Mucosa of rectum (tissue), 2 donors: ENCODE data around the gene HBB.
"Not testable (repeated sequence)": the region's sequence is repeated elsewhere in the genome, so short reads cannot be mapped to it uniquely, and the experiment has no call there.

Experiments used
- H3K27ac ChIP-seq, 2 donors: one replicate each; pipeline ENCODE4 v1.7.0; 2013; ENCODE audit warnings: inconsistent platforms in 2 of 2, low read depth in 2 of 2, low read length in 2 of 2
- H3K27me3 ChIP-seq, 2 donors: one replicate each; pipeline ENCODE4 v1.7.0; 2013; ENCODE audit warnings: low read length in 2 of 2; ENCODE audit not compliant: control insufficient read depth in 2 of 2, insufficient read depth in 2 of 2
- H3K36me3 ChIP-seq, 2 donors: one replicate each; pipeline ENCODE4 v1.7.0; 2013; ENCODE audit warnings: low read length in 2 of 2; ENCODE audit not compliant: control insufficient read depth in 2 of 2, insufficient read depth in 2 of 2
- H3K4me1 ChIP-seq, 2 donors: one replicate each; pipeline ENCODE4 v1.7.0; 2013; ENCODE audit warnings: low read length in 2 of 2, mild to moderate bottlenecking in 1 of 2; ENCODE audit not compliant: control insufficient read depth in 2 of 2, insufficient read depth in 2 of 2
- H3K4me3 ChIP-seq, 2 donors: one replicate each; pipeline ENCODE4 v1.7.0; 2013; ENCODE audit warnings: low read length in 2 of 2
- H3K9ac ChIP-seq, 2 donors: one replicate each; pipeline ENCODE4 v1.7.0; 2013; ENCODE audit warnings: low read length in 2 of 2, low read depth in 1 of 2, mild to moderate bottlenecking in 1 of 2
- H3K9me3 ChIP-seq, 2 donors: one replicate each; pipeline ENCODE4 v1.7.0; 2013; ENCODE audit warnings: low read length in 2 of 2; ENCODE audit not compliant: control insufficient read depth in 2 of 2
- donor health status: healthy.
- donor health status: Normal muscosa, but diverticular disease.

The HBB gene

GRCh38 chr11:5254646-5255413 lies 28.0 kb upstream of the HBB start, which contains the start of gene HBG2:
HBG2 (minus strand) TSS chr11:5254781; CDS start chr11:5254728, 53 bp downstream.
- not testable (repeated sequence) for H3K9me3 ChIP-seq, H3K36me3 ChIP-seq

GRCh38 chr11:5254023-5254422 lies 27.2 kb upstream of the HBB start:
- H3K36me3 ChIP-seq, H3K4me3 ChIP-seq, H3K9me3 ChIP-seq, H3K4me1 ChIP-seq, H3K27ac ChIP-seq, H3K9ac ChIP-seq, H3K27me3 ChIP-seq: not testable (repeated sequence)

More at GRCh38 chr11:5254646-5255413, 28.0 kb upstream of the HBB start, which contains the start of gene HBG2:
- H3K4me3 ChIP-seq, H3K27ac ChIP-seq, H3K4me1 ChIP-seq, H3K9ac ChIP-seq, H3K27me3 ChIP-seq: not testable (repeated sequence)

GRCh38 chr11:5253440-5253839 lies 26.6 kb upstream of the HBB start:
- not testable (repeated sequence) for H3K9me3 ChIP-seq, H3K36me3 ChIP-seq, H3K27ac ChIP-seq, H3K4me3 ChIP-seq, H3K9ac ChIP-seq, H3K4me1 ChIP-seq, H3K27me3 ChIP-seq

DNA sequence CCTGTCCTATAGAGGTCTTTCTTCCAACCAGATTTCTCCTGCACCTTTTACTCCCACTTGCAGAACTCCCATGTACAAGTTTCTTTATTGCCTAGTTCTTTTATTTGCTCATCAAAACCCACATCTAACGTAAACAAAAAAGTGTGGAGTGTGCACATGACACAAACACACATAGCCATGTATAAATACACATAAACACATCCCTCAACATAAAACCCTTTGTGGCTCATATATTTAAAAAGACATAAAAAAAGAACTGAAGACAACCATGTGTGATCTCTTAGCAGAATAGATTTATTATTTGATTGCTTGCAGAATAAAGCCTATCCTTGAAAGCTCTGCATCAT lies 26.0 kb upstream of the HBB start:
- H3K36me3 ChIP-seq: no peaks in the 10 kb centered on the region

GRCh38 chr11:5252192-5252918 lies 25.5 kb upstream of the HBB start:
- no peaks in the 10 kb centered on the region for H3K36me3 ChIP-seq
- H3K4me3 ChIP-seq: no peak overlapping the region
- no peak overlapping the region for H3K27ac ChIP-seq
- H3K27me3 ChIP-seq: no peaks in the 10 kb centered on the region
- no peaks in the 10 kb centered on the region for H3K4me1 ChIP-seq
- H3K9ac ChIP-seq: no peak overlapping the region
- no peaks in the 10 kb centered on the region for H3K9me3 ChIP-seq

More for the DNA sequence above, 26.0 kb upstream of the HBB start:
- no peaks in the 10 kb centered on the region for H3K9me3 ChIP-seq
- no peaks in the 10 kb centered on the region for H3K27me3 ChIP-seq
- H3K27ac ChIP-seq: no peak overlapping the region
- H3K9ac ChIP-seq: no peak overlapping the region
- H3K4me1 ChIP-seq: no peaks in the 10 kb centered on the region
- H3K4me3 ChIP-seq: no peak overlapping the region

GRCh38 chr11:5251746-5252145 lies 24.9 kb upstream of the HBB start:
- Histone ChIP-seq H3K27me3 (no peaks in the 10 kb centered on the region), H3K4me1 (no peaks in the 10 kb centered on the region), H3K9ac (no peak overlapping the region), H3K36me3 (no peaks in the 10 kb centered on the region), H3K27ac (no peak overlapping the region), H3K9me3 (no peaks in the 10 kb centered on the region), H3K4me3 (no peak overlapping the region)

- H3K27me3 ChIP-seq: no peaks in the 10 kb centered on the region
Observed at GRCh38 chr11:5250543-5251204, 23.8 kb upstream of the HBB start.

DNA sequence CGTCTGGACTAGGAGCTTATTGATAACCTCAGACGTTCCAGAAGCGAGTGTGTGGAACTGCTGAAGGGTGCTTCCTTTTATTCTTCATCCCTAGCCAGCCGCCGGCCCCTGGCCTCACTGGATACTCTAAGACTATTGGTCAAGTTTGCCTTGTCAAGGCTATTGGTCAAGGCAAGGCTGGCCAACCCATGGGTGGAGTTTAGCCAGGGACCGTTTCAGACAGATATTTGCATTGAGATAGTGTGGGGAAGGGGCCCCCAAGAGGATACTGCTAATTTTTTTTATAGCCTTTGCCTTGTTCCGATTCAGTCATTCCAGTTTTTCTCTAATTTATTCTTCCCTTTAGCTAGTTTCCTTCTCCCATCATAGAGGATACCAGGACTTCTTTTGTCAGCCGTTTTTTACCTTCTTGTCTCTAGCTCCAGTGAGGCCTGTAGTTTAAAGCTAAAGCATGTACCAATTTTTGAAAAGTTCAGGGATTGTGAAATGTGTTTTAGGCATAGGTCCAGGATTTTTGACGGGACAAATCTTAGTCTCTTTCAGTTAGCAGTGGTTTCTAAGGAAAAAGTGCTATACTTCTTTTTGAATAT lies 23.0 kb upstream of the HBB start, which contains the start of gene HBG1:
HBG1 (minus strand) TSS at position 51 of the 590 bp plus-strand sequence. CDS start 53 bp downstream, outside the sequence.
- H3K4me1 ChIP-seq, H3K27me3 ChIP-seq, H3K9ac ChIP-seq, H3K27ac ChIP-seq, H3K36me3 ChIP-seq, H3K9me3 ChIP-seq, H3K4me3 ChIP-seq: not testable (repeated sequence)

More at GRCh38 chr11:5250543-5251204, 23.8 kb upstream of the HBB start:
- Histone ChIP-seq H3K4me3 (no peak overlapping the region), H3K36me3 (no peaks in the 10 kb centered on the region), H3K4me1 (no peaks in the 10 kb centered on the region), H3K9ac (no peak overlapping the region), H3K9me3 (no peaks in the 10 kb centered on the region), H3K27ac (no peak overlapping the region)

DNA sequence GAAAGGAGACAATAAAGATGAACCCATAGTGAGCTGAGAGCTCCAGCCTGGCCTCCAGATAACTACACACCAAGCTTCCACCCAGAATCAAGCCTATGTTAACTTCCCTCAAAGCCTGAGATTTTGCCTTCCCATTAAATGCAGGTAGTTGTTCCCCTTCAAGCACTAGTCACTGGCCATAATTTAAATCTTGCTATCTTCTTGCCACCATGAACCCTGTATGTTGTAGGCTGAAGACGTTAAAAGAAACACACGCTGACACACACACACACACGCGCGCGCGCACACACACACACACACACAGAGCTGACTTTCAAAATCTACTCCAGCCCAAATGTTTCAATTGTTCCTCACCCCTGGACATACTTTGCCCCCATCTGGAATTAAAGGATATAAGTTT lies 21.6 kb upstream of the HBB start:
- H3K27me3 ChIP-seq, H3K9ac ChIP-seq, H3K36me3 ChIP-seq, H3K4me3 ChIP-seq, H3K27ac ChIP-seq, H3K4me1 ChIP-seq, H3K9me3 ChIP-seq: not testable (repeated sequence)
